GM23248 (cell line): ENCODE data around the gene GLS.

Source experiments
- EZH2 ChIP-seq: fragments of 200-600 bp; sonication (generic); IDR thresholded peaks from 2 replicates; pipeline ENCODE4 v1.6.1; 2018; ENCODE audit warnings: antibody characterized with exemption, mild to moderate bottlenecking; ENCODE audit not compliant: insufficient read depth, poor library complexity, severe bottlenecking
- EZH2phosphoT487 ChIP-seq: fragments of 200-600 bp; sonication (generic); IDR thresholded peaks from 2 replicates; pipeline ENCODE4 v1.6.1; 2018; ENCODE audit warnings: antibody characterized with exemption, moderate library complexity, mild to moderate bottlenecking, low read depth; ENCODE audit not compliant: insufficient read depth

DNA sequence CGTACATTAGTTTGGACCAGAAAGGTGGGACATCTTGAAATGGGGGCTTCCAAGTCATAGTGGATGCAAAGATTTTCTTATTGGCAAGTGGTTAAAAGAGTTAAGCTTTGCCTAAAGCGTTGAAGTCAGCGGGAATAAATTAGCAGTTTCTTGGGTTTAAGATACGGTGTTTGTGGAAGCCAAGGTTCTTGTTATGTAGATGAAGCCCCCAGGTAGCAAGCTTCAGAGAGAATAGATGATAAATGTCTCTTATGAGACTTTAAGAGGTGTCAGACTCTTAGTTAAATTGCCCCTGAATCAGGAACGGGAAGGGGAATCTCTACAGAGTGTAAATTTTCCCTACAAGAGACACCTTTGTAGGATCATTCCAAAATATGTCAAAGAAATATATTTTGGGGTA lies 10.9 kb upstream of the GLS start:
- TF ChIP-seq EZH2 (no peak), EZH2phosphoT487 (no peak)
